ENCODE results near the gene ZCCHC14. TPM values are rescaled to one million over a fixed set of nuclear protein-coding genes. Genes with fewer than 3 reads are reported as not detected.

ZCCHC14 gene
- total RNA-seq, 1 experiment from 2014 or later = 28.2 TPM

GRCh38 chr16:87424266-87424665, 68.6 kb downstream of the ZCCHC14 start:
- H3K4me1 Mint-ChIP-seq (ENCODE audit: insufficient read depth, unreplicated experiment) = no peaks in the 10 kb centered on the region
- no peak for DNase-seq (ENCODE audit: unreplicated experiment)
- no peak for TF ChIP-seq CTCF (IDR thresholded peaks at IDR 0.05; ENCODE audit: unreplicated experiment)
- peaks cover 52% of the 10 kb centered on the region for H3K36me3 Mint-ChIP-seq (ENCODE audit: insufficient read depth, unreplicated experiment)
- H3K27ac Mint-ChIP-seq (ENCODE audit: low read depth, unreplicated experiment) = no peak overlapping the region
- no peaks in the 10 kb centered on the region for H3K9me3 Mint-ChIP-seq (ENCODE audit: unreplicated experiment)
- no TSS peak for BruUV-seq (replicated peaks)
- no peaks in the 10 kb centered on the region for H3K27me3 Mint-ChIP-seq (ENCODE audit: insufficient read depth, unreplicated experiment)
- ChIA-PET CTCF (interaction anchor here (0.6 to 3.9 kb wide), 2 partner anchors 212 to 1339 kb away, joined by 3 to 24 read pairs; no protein-coding TSS in a partner anchor), POLR2A (no interaction called here)
- intact Hi-C loops (cut with micrococcal nuclease) = no loop called here
- no peak overlapping the region for H3K4me3 Mint-ChIP-seq (ENCODE audit: unreplicated experiment)

- H3K4me3 Mint-ChIP-seq (ENCODE audit: unreplicated experiment) = no peak overlapping the region
- no peaks in the 10 kb centered on the region for H3K27me3 Mint-ChIP-seq (ENCODE audit: insufficient read depth, unreplicated experiment)
- ChIA-PET CTCF (interaction anchor here (3.9 kb wide), 1 partner anchor 213 kb away, joined by 24 read pairs; no protein-coding TSS in a partner anchor), POLR2A (interaction anchor here (0.6 kb wide), 1 partner anchor 31 kb away, joined by 3 read pairs; no protein-coding TSS in a partner anchor)
- DNase-seq (ENCODE audit: unreplicated experiment) = no peak
- no peak for TF ChIP-seq CTCF (IDR thresholded peaks at IDR 0.05; ENCODE audit: unreplicated experiment)
- intact Hi-C loops (cut with micrococcal nuclease) = no loop called here
- no peak overlapping the region for H3K27ac Mint-ChIP-seq (ENCODE audit: low read depth, unreplicated experiment)
- BruUV-seq (replicated peaks) = no TSS peak
- no peaks in the 10 kb centered on the region for H3K4me1 Mint-ChIP-seq (ENCODE audit: insufficient read depth, unreplicated experiment)
- peaks cover 47% of the 10 kb centered on the region for H3K36me3 Mint-ChIP-seq (ENCODE audit: insufficient read depth, unreplicated experiment)
- H3K9me3 Mint-ChIP-seq (ENCODE audit: unreplicated experiment) = no peaks in the 10 kb centered on the region
Measured at GRCh38 chr16:87423429-87423828, 69.4 kb downstream of the ZCCHC14 start.

- Mint-ChIP-seq H3K27ac (ENCODE audit: low read depth, unreplicated experiment) (no peak overlapping the region), H3K27me3 (ENCODE audit: insufficient read depth, unreplicated experiment) (no peaks in the 10 kb centered on the region), H3K36me3 (ENCODE audit: insufficient read depth, unreplicated experiment) (peaks cover 52% of the 10 kb centered on the region), H3K4me1 (ENCODE audit: insufficient read depth, unreplicated experiment) (no peaks in the 10 kb centered on the region), H3K9me3 (ENCODE audit: unreplicated experiment) (no peaks in the 10 kb centered on the region), H3K4me3 (ENCODE audit: unreplicated experiment) (no peak overlapping the region)
- POLR2A ChIA-PET = no interaction called here
- no peak for TF ChIP-seq CTCF (IDR thresholded peaks at IDR 0.05; ENCODE audit: unreplicated experiment)
- intact Hi-C loops (cut with micrococcal nuclease) = no loop called here
- BruUV-seq (replicated peaks) = no TSS peak
- CTCF ChIA-PET = interaction anchor here (0.6 kb wide), 1 partner anchor 556 kb away, joined by 3 read pairs; no protein-coding TSS in a partner anchor
- no peak for DNase-seq (ENCODE audit: unreplicated experiment)
Measured at GRCh38 chr16:87422106-87422505, 70.7 kb downstream of the ZCCHC14 start.

GRCh38 chr16:87421003-87421912, 71.6 kb downstream of the ZCCHC14 start:
- H3K27ac Mint-ChIP-seq (ENCODE audit: low read depth, unreplicated experiment) = no peak overlapping the region
- ChIA-PET POLR2A (interaction anchor here (0.7 kb wide), 1 partner anchor 44 kb away, joined by 3 read pairs; no protein-coding TSS in a partner anchor), CTCF (interaction anchor here (0.7 to 1.9 kb wide), 4 partner anchors 14 to 215 kb away, joined by 3 to 6 read pairs (median 4); no protein-coding TSS in a partner anchor)
- no peak for TF ChIP-seq CTCF (IDR thresholded peaks at IDR 0.05; ENCODE audit: unreplicated experiment)
- H3K36me3 Mint-ChIP-seq (ENCODE audit: insufficient read depth, unreplicated experiment) = peaks cover 61% of the 10 kb centered on the region
- H3K4me1 Mint-ChIP-seq (ENCODE audit: insufficient read depth, unreplicated experiment) = no peaks in the 10 kb centered on the region
- no TSS peak for BruUV-seq (replicated peaks)
- H3K27me3 Mint-ChIP-seq (ENCODE audit: insufficient read depth, unreplicated experiment) = no peaks in the 10 kb centered on the region
- H3K4me3 Mint-ChIP-seq (ENCODE audit: unreplicated experiment) = no peak overlapping the region
- intact Hi-C loops (cut with micrococcal nuclease) = no loop called here
- no peak for DNase-seq (ENCODE audit: unreplicated experiment)
- no peaks in the 10 kb centered on the region for H3K9me3 Mint-ChIP-seq (ENCODE audit: unreplicated experiment)
